ENCODE results near the gene PLEKHA6.
A peak's percentile ranks its signal among the peaks of the same experiment; 100 is the strongest.

Gene PLEKHA6

DNA sequence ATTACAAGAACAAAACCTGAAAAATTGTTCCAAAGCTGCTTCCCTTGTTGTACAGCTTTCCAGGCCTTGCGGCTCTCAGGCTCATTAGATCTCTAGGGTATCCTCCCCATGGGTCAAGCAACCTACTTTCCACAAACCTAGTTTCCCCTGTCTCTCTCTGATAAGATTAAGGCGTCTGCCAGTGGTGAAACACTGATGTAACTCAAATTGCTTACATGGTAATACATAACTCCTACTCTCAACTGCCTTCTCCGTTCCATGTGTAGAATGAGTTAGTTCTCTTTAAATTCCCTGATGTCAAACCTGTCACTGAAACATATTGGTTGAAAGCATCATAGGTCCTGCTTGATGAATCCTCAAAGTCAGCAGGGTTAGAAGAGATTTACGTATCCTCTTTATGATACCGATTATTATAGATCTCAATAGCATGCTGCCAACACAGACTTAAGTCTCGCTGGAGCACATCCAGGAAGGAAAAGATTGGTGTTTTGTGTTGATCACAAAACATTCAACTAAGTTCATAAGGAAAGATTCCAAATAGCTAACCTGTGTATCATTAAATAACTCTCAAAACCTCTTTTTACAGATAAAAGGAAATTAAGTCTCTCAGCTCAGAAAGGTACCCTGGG lies 41.3 kb upstream of the PLEKHA6 start:
- no peaks in the 10 kb centered on the region for H3K27me3 ChIP-seq (ENCODE audit: insufficient read depth, poor library complexity, severe bottlenecking)
- TF ChIP-seq SPI1 (IDR thresholded peaks at IDR 0.05; ENCODE audit: borderline replicate concordance, low read depth): no peak
- no peak for TF ChIP-seq GABPA (IDR thresholded peaks at IDR 0.05; ENCODE audit: low read depth)
- TF ChIP-seq CTCF (IDR thresholded peaks at IDR 0.05; ENCODE audit: insufficient read depth, low read length): no peak
- TF ChIP-seq REST (IDR thresholded peaks at IDR 0.05; ENCODE audit: insufficient replicate concordance, low read depth): no peak
- TF ChIP-seq POLR2AphosphoS5 (IDR thresholded peaks at IDR 0.05; ENCODE audit: low read depth): no peak
- no peak for DNase-seq (ENCODE audit: low read depth in 1 of 2, low spot score in 1 of 2)
- H3K27ac ChIP-seq (replicated peaks): no peak overlapping the region
- no peak overlapping the region for H3K4me3 ChIP-seq (replicated peaks; ENCODE audit: insufficient read depth, low read length)

DNA sequence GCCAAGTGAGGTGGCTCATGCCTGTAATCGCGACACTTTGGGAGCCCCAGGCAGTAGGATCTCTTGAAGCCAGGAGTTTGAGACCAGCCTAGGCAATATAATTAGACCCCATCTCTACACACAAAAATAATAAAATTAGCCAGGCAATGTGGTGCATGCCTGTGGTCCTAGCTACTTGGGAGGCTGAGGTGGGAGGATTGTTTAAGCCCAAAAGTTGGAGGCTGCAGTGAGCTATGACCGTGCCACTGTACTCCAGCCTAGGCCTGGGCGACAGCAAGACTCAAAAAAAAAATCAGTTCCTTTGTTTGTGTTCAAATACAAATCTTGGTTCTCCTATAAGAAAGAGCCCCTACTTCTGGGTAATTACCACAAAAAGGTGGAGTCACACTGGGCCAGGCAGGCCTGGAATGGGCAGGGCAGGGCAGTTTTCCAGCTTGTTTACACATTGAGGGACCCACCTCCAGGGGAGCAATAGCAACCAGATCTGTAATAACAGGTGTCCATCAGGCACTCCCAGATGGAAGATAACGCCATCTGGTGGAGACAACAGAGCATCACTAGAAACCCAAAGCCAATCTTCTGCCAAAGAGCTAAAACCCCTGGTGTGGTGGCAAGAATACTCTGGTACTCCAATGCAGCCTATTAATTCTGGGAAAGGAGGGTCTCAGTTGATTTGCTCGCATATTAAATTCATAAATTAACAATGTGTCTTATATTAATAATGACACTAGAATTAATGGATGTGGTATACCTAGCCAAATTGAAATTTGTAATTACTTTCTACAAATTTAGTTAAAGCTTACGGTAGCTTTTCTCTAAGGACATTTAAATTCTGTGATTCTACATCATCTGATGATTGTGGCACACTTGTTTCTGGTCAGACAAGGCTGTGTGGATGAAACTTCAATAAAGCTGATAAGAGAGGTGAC lies 38.7 kb upstream of the PLEKHA6 start:
- TF ChIP-seq CTCF (IDR thresholded peaks at IDR 0.05; ENCODE audit: insufficient read depth, low read length) (peak; percentile 66), SPI1 (IDR thresholded peaks at IDR 0.05; ENCODE audit: borderline replicate concordance, low read depth) (no peak), REST (IDR thresholded peaks at IDR 0.05; ENCODE audit: insufficient replicate concordance, low read depth) (no peak)
- no peaks in the 10 kb centered on the region for H3K27me3 ChIP-seq (ENCODE audit: insufficient read depth, poor library complexity, severe bottlenecking)
- H3K4me3 ChIP-seq (replicated peaks; ENCODE audit: insufficient read depth, low read length): no peak overlapping the region
- peak; percentile 69 to 75 for DNase-seq (ENCODE audit: low read depth in 1 of 2, low spot score in 1 of 2)
- H3K27ac ChIP-seq (replicated peaks): no peak overlapping the region

GRCh38 chr1:204396015-204396583 lies 36.4 kb upstream of the PLEKHA6 start:
- H3K27ac ChIP-seq (replicated peaks): no peak overlapping the region
- DNase-seq (ENCODE audit: low read depth in 1 of 2, low spot score in 1 of 2): no peak
- H3K4me3 ChIP-seq (replicated peaks; ENCODE audit: insufficient read depth, low read length): no peak overlapping the region
- TF ChIP-seq SPI1 (IDR thresholded peaks at IDR 0.05; ENCODE audit: borderline replicate concordance, low read depth) (no peak), REST (IDR thresholded peaks at IDR 0.05; ENCODE audit: insufficient replicate concordance, low read depth) (no peak)
- H3K27me3 ChIP-seq (ENCODE audit: insufficient read depth, poor library complexity, severe bottlenecking): no peaks in the 10 kb centered on the region
